Measurements from ENCODE around the gene SLC1A4.

SLC1A4 gene

DNA sequence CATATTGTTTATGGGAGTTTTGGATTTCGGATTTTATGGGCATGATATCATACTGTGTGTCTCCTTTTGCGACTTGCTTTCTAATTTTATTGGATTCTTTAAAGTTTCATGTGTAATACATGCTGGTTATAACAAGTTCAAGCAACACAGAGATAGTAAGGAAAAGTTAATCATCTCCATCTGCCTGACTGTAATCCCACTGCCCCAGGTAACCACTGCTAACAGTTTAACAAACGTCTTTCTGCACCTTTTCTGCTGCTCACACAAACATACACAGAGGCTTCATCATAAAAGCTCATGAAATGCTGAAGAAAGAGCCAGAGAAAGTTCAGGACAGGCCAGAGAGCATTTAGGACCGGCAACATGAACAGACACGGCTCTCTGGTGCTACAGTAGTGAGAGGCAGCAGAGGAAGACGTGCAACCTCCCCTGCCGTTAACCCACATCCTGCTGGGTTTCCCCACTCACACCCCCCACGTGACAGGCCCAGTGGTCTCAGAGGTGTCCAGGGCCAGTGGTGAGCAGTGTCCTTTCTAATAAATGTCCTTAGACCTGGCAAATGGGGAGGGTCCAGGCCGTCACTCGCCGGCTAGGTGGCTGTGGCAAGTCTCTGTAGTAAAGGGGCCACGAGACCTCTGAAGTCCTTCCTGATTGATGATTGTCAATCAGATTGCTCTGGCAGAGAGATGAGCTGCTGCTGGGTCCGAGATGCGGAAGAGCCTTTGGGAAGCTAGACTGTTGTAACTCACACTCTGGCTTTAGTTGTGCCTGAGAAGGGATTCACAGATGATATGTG lies 43.0 kb upstream of the SLC1A4 start:
- no peak overlapping the region for H3K4me3 ChIP-seq (replicated peaks in 1 of 2; ENCODE audit: low read depth in 2 of 2, low read length in 2 of 2)
- no peak for DNase-seq (ENCODE audit: low read depth in 2 of 2)
- TF ChIP-seq, protein P1, sequence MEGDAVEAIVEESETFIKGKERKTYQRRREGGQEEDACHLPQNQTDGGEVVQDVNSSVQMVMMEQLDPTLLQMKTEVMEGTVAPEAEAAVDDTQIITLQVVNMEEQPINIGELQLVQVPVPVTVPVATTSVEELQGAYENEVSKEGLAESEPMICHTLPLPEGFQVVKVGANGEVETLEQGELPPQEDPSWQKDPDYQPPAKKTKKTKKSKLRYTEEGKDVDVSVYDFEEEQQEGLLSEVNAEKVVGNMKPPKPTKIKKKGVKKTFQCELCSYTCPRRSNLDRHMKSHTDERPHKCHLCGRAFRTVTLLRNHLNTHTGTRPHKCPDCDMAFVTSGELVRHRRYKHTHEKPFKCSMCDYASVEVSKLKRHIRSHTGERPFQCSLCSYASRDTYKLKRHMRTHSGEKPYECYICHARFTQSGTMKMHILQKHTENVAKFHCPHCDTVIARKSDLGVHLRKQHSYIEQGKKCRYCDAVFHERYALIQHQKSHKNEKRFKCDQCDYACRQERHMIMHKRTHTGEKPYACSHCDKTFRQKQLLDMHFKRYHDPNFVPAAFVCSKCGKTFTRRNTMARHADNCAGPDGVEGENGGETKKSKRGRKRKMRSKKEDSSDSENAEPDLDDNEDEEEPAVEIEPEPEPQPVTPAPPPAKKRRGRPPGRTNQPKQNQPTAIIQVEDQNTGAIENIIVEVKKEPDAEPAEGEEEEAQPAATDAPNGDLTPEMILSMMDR (IDR thresholded peaks at IDR 0.05; ENCODE audit: low read depth, low read length): no peak

DNA sequence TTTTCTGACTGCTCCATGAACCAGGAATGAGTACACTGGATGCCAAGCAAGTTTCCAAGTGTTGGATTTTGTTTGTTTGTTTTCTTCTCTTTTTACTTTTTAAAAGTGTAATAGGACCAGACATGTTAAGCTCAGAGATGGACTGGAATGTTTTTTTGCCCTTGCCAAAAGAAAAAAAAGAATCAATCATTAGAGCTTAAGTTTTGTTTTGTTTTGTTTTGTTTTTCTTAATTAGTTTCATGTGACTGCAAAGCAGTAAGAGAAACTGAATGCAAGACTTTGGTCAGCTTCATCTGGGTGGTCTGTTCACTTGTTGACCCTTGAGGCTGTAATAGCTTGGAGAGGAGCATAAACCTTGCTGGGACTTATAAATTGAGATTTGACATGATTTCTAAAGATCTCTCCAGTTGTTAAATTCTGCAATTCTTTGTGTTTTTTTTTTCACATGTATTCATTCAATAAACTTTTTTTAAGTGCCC lies 42.4 kb upstream of the SLC1A4 start:
- TF ChIP-seq, protein P1 (IDR thresholded peaks at IDR 0.05; ENCODE audit: low read depth, low read length): no peak
- no peak for DNase-seq (ENCODE audit: low read depth in 2 of 2)
- no peak overlapping the region for H3K4me3 ChIP-seq (replicated peaks in 1 of 2; ENCODE audit: low read depth in 2 of 2, low read length in 2 of 2)

DNA sequence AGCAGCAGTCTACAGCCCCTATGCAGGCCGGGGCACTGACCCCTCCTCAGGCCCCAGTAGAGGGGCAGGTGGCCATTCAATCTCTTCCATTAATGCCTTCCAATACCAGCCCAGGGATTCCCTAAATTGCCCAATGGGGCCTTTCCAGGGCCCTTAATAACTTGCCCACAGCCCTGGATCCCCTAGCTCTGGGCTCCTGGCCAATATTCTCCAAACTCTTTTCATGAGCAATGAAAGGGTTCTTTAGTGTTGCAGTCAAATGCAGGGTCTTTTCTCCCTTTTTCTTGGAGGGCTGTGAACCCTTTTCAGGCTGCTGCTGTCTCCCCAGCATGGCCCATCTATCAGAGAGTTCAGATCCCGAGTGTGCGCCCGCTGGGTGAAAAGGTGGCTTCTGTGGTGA lies 41.3 kb upstream of the SLC1A4 start:
- TF ChIP-seq, protein P1 (IDR thresholded peaks at IDR 0.05; ENCODE audit: low read depth, low read length): no peak
- H3K4me3 ChIP-seq (replicated peaks in 1 of 2; ENCODE audit: low read depth in 2 of 2, low read length in 2 of 2): no peak overlapping the region
- no peak for DNase-seq (ENCODE audit: low read depth in 2 of 2)

DNA sequence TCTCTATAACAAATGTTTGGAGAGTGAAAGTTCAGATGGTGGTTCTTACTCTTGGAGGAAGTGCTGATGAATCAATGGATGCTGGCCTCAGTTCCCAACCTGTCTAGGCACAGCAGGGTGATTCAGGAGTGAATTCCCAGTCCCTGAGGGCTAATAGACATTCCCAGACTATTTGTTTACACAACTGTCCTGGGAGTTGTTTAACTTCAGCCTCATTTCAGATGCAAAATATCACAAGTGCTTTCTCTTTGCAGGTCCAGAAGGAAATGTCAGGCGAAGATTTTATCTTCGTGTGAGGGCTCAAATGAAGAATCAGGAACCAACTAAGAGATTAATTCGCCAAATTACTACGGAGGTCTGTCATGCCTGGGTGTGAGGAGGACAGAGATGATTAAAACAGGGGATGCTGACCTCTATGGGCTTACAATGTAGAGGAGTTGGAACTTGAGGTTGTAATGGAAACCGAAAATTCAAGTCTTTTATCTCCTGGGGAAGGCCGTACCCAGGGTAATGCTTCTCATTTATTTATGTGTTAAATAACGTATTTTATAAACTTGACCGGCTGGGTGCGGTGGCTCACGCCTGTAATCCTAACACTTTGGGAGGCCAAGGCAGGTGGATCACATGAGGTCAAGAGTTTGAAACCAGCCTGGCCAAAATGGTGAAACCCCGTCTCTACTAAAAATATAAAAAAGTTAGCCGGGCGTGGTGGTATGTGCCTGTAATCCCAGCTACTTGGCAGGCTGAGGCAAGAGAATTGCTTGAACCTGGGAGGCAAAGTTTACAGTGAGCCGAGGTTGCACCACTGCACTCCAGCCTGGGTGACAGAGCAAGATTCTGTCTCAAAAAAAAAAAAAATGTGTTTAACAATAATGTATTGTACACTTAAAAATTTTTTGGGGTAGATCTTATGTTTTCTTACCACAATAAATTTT lies 38.7 kb upstream of the SLC1A4 start:
- H3K4me3 ChIP-seq (replicated peaks in 1 of 2; ENCODE audit: low read depth in 2 of 2, low read length in 2 of 2): no peak overlapping the region
- TF ChIP-seq, protein P1 (IDR thresholded peaks at IDR 0.05; ENCODE audit: low read depth, low read length): no peak
- peak in 1 of 2 donors; percentile 12 for DNase-seq (ENCODE audit: low read depth in 2 of 2)

DNA sequence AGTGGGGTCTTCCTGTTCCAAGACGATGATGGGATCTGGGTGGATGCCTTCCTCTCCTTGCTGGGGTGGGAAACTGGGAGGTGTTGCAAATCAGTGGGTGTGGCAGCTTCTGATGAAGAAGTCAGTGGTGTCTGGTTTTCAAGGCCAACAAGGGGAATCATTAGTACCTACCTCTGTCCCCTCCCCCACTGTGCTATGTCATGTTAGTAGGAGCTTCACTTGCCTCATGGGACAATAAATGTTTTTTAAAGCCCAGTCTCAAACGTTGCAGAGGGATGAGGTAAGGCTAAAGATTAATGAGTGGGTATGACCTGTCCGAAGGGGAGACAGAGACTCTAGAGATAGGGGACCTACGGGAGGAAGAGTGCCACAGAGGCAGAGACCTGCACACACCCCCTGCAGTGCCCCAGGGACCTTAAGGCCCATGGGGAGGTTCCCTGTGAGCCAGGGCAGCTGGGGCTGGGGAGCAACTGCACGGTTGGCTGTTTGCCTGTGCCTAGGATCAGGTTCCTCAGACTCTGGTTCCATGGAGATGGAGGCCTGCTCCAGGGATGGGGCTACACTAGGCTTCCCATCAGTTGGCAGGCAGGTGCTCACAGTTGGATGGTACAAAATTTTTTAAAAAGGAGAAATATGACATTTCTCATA lies 37.8 kb upstream of the SLC1A4 start:
- TF ChIP-seq, protein P1 (IDR thresholded peaks at IDR 0.05; ENCODE audit: low read depth, low read length): no peak
- H3K4me3 ChIP-seq (replicated peaks in 1 of 2; ENCODE audit: low read depth in 2 of 2, low read length in 2 of 2): no peak overlapping the region
- DNase-seq (ENCODE audit: low read depth in 2 of 2): no peak

DNA sequence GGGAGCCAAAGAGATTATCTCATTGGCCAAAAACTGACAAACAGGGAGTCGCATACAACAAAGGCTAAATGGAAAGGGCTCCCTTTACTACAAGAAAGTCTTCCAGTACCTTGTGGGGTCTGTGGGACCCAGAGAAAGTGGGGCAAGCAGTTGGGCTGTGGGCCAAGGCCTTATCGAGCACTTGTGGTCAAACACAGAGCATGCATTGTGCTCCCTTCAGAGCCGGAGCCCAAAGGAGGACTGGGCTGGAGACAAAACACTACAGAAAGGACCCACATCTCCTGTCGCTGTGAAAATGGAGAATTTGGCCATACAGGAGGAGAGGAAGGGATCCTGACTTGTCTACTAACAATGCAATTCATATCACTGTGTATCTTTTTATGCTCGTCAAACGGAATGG lies 37.1 kb upstream of the SLC1A4 start:
- no peak overlapping the region for H3K4me3 ChIP-seq (replicated peaks in 1 of 2; ENCODE audit: low read depth in 2 of 2, low read length in 2 of 2)
- TF ChIP-seq, protein P1 (IDR thresholded peaks at IDR 0.05; ENCODE audit: low read depth, low read length): no peak
- no peak for DNase-seq (ENCODE audit: low read depth in 2 of 2)

Measured in cardiac fibroblast (primary cell).